ENCODE data around the gene BNC2.
A peak's percentile ranks its signal among the peaks of the same experiment; 100 is the strongest.

BNC2 gene

DNA sequence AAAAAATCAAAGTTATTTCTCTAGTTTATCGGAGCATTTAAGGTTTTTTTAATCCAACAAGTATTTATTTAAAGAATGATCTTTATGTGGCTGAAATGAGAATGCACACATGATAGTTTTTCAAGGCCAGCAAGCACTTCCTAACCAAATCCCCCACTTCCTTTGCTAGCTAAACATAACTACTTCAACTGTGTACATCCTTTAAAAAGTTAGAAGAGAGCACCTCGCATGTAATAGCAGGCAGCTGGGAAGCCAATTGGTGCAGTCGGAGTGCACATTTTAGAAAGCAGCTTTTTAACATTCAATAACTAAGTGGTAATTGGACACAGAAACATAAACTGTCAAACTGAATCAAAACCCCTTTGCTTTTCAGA is 245.7 kb downstream of the BNC2 start:
- no peak for DNase-seq

GRCh38 chr9:16623989-16624743 is 246.3 kb downstream of the BNC2 start:
- DNase-seq, result no peak

GRCh38 chr9:16622541-16622940 is 247.9 kb downstream of the BNC2 start:
- DNase-seq, result no peak

GRCh38 chr9:16619914-16620520 is 250.5 kb downstream of the BNC2 start:
- no peak for DNase-seq

- DNase-seq, result no peak
Observed at GRCh38 chr9:16619402-16619801, 251.1 kb downstream of the BNC2 start.

GRCh38 chr9:16618524-16618923 is 251.9 kb downstream of the BNC2 start:
- no peak for DNase-seq

DNA sequence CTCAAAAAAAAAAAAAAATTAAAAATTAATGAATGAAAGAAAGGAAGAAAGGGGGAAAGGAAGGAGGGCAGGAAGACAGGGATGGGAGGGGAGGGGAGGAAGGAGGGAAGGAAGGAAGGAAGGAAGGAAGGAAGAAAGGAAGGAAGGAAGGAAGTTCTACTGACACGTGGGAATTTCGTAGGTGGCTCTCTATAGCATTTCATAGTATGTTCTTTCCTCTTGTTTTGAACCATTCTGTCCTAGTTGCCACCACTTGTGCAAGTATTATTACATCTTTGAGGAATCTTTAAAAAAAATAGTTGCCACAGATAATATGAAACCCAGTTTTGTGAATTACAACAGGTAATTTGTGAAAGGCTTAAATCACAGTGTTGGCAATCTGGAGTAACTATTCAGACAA is 253.8 kb downstream of the BNC2 start:
- DNase-seq, result no peak

- no peak for DNase-seq
Observed at GRCh38 chr9:16615451-16615850, 255.0 kb downstream of the BNC2 start.

- DNase-seq, result no peak
Observed at GRCh38 chr9:16613605-16614004, 256.9 kb downstream of the BNC2 start.

DNA sequence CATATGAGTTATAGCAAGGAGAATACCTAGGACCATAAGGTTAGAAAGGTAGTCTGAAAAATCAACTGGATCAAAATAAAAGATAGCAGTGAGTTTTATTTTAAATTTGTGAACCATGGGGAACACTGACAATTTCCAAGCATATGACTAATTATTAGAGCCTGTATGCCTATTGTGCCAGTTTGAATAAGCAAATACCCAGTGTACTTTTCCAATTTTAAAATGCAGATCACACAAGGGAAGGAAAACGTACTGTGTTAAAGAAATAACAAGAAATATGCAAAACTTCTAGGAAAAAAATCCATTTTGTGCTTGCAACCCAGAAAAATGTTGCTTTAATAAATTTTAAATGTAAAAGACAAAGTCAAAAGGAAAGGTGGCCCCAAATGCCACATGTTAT is 257.4 kb downstream of the BNC2 start:
- DNase-seq, result no peak

GRCh38 chr9:16612627-16613026 is 257.8 kb downstream of the BNC2 start:
- peak; percentile 51 for DNase-seq

GRCh38 chr9:16611983-16612382 is 258.5 kb downstream of the BNC2 start:
- peak; percentile 82 for DNase-seq

DNA sequence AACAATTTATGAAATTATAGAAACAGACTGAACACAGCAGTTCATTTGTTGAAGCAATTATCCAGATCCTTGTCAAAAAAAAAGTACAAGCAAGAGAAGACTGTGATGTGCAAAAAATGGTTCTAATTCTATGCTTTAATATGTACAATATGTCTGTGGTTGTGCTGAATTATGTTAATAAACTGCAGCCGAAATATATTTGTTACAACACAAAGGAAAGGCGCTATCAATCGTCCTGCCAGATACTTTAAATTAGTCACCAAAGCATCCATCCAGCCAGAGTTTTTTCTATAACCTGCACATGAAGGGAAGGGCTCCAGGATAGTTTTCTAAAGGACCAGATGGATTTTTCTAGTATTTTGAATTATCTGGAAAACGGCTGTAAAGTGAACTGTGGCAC is 259.5 kb downstream of the BNC2 start:
- peak; percentile 79 for DNase-seq

GRCh38 chr9:16610538-16610937 is 259.9 kb downstream of the BNC2 start:
- DNase-seq, result no peak

- DNase-seq, result no peak
Observed at GRCh38 chr9:16608906-16609305, 261.6 kb downstream of the BNC2 start.

DNA sequence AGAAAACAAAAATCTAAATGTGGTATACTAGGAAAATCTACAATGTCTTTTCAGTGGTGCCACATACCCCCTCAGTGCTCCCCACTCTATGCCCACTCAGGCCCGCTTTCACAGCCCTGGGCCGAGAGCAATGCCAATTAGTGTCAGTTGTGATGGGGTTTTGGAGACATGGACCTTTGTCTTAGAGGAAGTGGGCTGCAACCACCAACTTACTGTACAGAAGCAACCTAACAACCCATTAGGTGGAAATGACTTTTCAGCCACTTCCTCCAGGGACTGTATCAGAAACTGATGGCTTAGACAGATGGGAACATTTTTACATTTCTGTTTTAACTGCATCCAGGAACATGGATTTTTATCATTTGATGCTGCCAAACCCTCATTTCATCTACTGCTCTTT is 268.0 kb downstream of the BNC2 start:
- no peak for DNase-seq

- DNase-seq, result no peak
Observed at GRCh38 chr9:16601991-16602390, 268.5 kb downstream of the BNC2 start.

DNA sequence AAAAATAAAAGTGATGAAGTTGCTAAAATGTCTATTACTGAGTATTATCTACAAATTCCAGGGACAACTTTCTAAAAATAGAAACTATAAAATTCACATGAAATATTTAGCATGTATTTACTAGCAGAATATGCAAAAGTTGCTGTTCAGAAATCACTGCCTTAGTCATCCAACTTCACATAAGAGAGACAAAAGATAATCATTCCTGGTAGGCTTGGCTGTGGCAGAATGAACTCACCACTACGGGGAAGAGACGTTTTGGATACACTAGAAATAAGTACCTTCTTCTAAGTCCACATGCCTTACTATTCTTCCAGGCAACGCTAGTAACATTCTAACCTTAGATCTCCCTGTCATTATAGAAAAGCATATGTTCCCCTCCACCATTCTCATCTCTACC is 272.2 kb downstream of the BNC2 start:
- peak; percentile 38 for DNase-seq

GRCh38 chr9:16597136-16597535 is 273.3 kb downstream of the BNC2 start:
- no peak for DNase-seq

GRCh38 chr9:16595227-16595626 is 275.2 kb downstream of the BNC2 start:
- no peak for DNase-seq

GRCh38 chr9:16594787-16595186 is 275.7 kb downstream of the BNC2 start:
- DNase-seq, result no peak

DNA sequence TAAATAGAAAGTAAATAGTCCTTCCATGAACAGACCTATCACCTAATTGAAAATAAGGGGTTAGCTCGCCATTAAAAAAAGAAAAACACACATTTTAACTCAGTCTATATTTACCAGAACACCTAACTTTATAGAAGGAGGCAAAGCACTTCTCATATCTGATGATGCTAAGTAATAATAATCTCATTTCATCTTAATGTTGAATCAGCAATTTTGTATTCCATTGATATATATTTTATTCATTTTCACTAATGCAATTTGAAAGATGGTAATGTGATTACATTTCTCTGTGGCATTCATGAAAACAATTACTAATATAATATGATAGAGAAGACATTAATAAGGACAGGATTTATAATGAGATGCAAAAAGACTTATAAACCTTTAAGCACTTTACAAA is 276.7 kb downstream of the BNC2 start:
- no peak for DNase-seq

DNA sequence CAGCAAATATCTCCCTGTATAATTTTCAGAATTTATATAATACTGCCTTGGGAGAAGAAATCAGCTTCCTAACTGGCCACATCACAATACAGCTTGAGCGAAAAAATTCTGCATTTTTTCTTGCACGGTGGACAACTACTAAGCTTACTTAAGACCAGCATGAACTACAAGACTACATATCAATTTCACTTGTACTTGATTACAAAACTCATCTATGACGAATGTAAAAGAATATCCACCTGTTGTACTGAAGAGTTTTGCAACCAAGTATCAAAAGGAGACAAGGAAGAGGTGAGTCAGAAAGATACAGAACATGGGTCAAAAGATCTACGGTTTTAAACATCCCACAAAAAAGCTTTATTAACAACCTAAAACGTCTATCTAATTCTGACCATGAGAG is 279.4 kb downstream of the BNC2 start:
- DNase-seq, result no peak

GRCh38 chr9:16585591-16585990 is 284.9 kb downstream of the BNC2 start:
- DNase-seq, result no peak

GRCh38 chr9:16579872-16580432 is 290.5 kb downstream of the BNC2 start:
- no peak for DNase-seq

Data from fibroblast of skin of right quadriceps (primary cell).